DOHH2 (cell line): Measurements from ENCODE around the gene CCL16.

ENCODE experiments used
- EZH2phosphoT487 ChIP-seq: fragments of 200-600 bp; sonication (generic); IDR thresholded peaks from 2 replicates; pipeline ENCODE4 v1.6.1; 2017; ENCODE audit warnings: borderline replicate concordance, mild to moderate bottlenecking, antibody characterized with exemption, low read length, moderate library complexity, mixed read lengths
- TF ChIP-seq, protein P1 (sequence below): fragments of 200-600 bp; sonication (generic); IDR thresholded peaks from one replicate; pipeline ENCODE4 v1.5.1; 2014; ENCODE audit warnings: antibody characterized with exemption, mild to moderate bottlenecking, low read depth, low read length; ENCODE audit not compliant: poor library complexity, severe bottlenecking

DNA sequence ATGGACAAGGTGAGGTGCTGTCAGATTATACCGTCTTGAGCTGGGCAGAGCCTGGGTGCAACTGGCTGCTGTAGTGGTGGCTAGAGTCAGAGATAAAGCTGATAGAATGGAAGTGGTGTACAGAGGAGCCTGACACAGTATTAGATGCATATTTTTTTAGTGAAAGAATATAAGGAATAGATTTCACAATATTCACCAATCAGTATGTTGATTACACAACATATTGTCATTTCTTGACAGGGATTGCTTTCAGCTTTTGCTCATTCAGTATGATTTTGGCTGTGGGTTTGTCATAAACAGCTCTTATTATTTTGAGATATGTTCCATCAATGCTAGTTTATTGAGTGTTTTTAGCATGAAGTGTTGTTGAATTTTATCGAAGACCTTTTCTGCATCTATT, 38.1 kb upstream of the CCL16 start:
- TF ChIP-seq, protein P1, sequence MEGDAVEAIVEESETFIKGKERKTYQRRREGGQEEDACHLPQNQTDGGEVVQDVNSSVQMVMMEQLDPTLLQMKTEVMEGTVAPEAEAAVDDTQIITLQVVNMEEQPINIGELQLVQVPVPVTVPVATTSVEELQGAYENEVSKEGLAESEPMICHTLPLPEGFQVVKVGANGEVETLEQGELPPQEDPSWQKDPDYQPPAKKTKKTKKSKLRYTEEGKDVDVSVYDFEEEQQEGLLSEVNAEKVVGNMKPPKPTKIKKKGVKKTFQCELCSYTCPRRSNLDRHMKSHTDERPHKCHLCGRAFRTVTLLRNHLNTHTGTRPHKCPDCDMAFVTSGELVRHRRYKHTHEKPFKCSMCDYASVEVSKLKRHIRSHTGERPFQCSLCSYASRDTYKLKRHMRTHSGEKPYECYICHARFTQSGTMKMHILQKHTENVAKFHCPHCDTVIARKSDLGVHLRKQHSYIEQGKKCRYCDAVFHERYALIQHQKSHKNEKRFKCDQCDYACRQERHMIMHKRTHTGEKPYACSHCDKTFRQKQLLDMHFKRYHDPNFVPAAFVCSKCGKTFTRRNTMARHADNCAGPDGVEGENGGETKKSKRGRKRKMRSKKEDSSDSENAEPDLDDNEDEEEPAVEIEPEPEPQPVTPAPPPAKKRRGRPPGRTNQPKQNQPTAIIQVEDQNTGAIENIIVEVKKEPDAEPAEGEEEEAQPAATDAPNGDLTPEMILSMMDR: no peak
- TF ChIP-seq EZH2phosphoT487: no peak
